ENCODE measurements around the gene SLC41A3. TPM values are rescaled to one million over a fixed set of nuclear protein-coding genes. Genes with fewer than 3 reads are reported as not detected.

Gene SLC41A3
- polyA plus RNA-seq, 3 donors, result 2.8 to 18.2 (median 13.6) TPM

DNA sequence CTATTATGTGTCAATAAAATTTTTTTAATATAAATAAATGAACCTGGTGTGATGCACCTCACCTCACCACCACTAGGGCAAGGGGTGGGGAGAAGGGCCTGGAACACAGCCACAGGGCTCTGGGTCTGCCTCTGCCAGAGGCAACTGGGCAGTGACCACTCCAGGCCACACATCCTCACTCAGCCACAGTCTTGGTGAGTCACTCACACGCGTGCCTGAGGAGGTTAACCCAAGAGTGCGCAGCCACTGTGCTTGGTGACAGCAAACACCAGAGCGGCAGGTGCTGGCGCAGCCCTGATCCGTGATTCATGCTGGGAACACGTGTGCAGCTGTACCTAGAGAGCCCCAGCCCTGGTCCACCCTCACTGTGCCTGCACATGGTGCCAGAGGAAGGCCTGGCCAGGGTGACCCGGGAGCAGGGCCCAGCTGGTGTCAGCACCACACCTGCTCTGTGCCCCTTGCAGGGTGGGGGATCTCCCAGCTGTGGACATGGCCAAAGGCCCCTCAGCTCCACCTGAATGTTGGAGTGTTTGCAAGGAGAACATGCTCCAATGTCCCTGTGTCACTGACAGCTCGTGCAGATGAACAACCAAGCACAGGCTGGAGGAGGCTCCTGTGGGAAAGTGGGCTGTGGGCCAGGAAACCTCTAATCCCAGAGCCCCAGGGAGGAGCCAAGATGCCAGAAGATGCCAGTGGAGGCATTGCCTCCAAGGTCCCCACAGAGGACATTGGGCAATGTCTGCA lies 2.1 kb downstream of the SLC41A3 start:
- Histone ChIP-seq H4K20me1 (ENCODE audit: insufficient read depth, low read length) (no peaks in the 10 kb centered on the region), H3K27ac (ENCODE audit: low read depth in 1 of 2, low read length in 2 of 2) (no peak overlapping the region), H3K4me1 (ENCODE audit: control insufficient read depth in 1 of 2, insufficient read depth in 2 of 2, low read length in 2 of 2) (peaks cover 10 to 13% of the 10 kb centered on the region in 2 donors), H3K4me3 (replicated peaks in 1 of 3; ENCODE audit: low read depth in 2 of 3, low read length in 3 of 3) (no peak overlapping the region), H3K9me3 (replicated peaks in 1 of 2; ENCODE audit: control insufficient read depth in 1 of 2, insufficient read depth in 1 of 2, low read length in 2 of 2) (no peaks in the 10 kb centered on the region), H3K9ac (ENCODE audit: insufficient read depth, low read length, poor library complexity, severe bottlenecking) (no peak overlapping the region), H2AFZ (ENCODE audit: insufficient read depth, low read depth, low read length, poor library complexity, severe bottlenecking) (no peak overlapping the region), H3K4me2 (replicated peaks; ENCODE audit: extremely low read depth, low read length, poor library complexity, severe bottlenecking) (no peak overlapping the region), H3K79me2 (ENCODE audit: insufficient read depth, low read length) (no peaks in the 10 kb centered on the region), H3K27me3 (ENCODE audit: control insufficient read depth in 2 of 2, insufficient read depth in 2 of 2, low read length in 2 of 2) (peaks cover 0 to 2% of the 10 kb centered on the region in 2 donors), H3K36me3 (replicated peaks in 1 of 2; ENCODE audit: control insufficient read depth in 1 of 2, insufficient read depth in 2 of 2, low read length in 2 of 2) (no peaks in the 10 kb centered on the region)
- Mint-ChIP-seq H3K36me3 (no peaks in the 10 kb centered on the region), H3K4me3 (no peak overlapping the region), H3K9me3 (peaks cover 0 to 8% (median 2%) of the 10 kb centered on the region in 7 donors), H3K27me3 (ENCODE audit: low read depth in 3 of 3) (peaks cover 2 to 9% (median 7%) of the 10 kb centered on the region in 3 donors), H3K4me1 (peaks cover 13% of the 10 kb centered on the region), H3K27ac (no peak overlapping the region)
- TF ChIP-seq, protein P1, sequence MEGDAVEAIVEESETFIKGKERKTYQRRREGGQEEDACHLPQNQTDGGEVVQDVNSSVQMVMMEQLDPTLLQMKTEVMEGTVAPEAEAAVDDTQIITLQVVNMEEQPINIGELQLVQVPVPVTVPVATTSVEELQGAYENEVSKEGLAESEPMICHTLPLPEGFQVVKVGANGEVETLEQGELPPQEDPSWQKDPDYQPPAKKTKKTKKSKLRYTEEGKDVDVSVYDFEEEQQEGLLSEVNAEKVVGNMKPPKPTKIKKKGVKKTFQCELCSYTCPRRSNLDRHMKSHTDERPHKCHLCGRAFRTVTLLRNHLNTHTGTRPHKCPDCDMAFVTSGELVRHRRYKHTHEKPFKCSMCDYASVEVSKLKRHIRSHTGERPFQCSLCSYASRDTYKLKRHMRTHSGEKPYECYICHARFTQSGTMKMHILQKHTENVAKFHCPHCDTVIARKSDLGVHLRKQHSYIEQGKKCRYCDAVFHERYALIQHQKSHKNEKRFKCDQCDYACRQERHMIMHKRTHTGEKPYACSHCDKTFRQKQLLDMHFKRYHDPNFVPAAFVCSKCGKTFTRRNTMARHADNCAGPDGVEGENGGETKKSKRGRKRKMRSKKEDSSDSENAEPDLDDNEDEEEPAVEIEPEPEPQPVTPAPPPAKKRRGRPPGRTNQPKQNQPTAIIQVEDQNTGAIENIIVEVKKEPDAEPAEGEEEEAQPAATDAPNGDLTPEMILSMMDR (IDR thresholded peaks at IDR 0.05), result peak; percentile 25
- WGBS (ENCODE audit: insufficient coverage), result 87% methylated on average over 9 of the region's 9 CpGs
- intact Hi-C loops (cut with micrococcal nuclease), result no loop called here
- peak in 2 of 3 donors; percentile 12 to 14 for DNase-seq

DNA sequence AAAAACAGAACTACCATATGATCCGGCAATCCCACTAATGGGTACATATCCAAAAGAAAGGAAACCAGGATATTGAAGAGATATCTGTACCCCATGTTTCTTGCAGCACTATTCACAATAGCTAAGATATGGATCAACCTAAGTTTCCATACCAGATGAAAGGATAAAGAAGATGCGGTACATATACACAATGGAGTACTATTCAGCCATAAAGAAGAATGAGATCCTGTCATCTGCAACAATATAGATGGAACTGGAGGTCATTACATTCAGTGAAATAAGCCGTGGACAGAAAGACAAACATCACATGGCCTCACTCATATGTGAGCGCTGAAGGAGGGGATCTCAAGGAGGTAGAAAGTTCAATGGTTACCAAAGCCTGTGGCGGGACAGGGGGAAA lies 3.0 kb downstream of the SLC41A3 start:
- Histone ChIP-seq H3K4me3 (replicated peaks in 1 of 3; ENCODE audit: low read depth in 2 of 3, low read length in 3 of 3) (no peak overlapping the region), H3K4me1 (ENCODE audit: control insufficient read depth in 1 of 2, insufficient read depth in 2 of 2, low read length in 2 of 2) (peaks cover 10 to 13% of the 10 kb centered on the region in 2 donors), H3K9ac (ENCODE audit: insufficient read depth, low read length, poor library complexity, severe bottlenecking) (no peak overlapping the region), H3K27me3 (ENCODE audit: control insufficient read depth in 2 of 2, insufficient read depth in 2 of 2, low read length in 2 of 2) (peaks cover 0 to 2% of the 10 kb centered on the region in 2 donors), H3K36me3 (replicated peaks in 1 of 2; ENCODE audit: control insufficient read depth in 1 of 2, insufficient read depth in 2 of 2, low read length in 2 of 2) (no peaks in the 10 kb centered on the region), H3K4me2 (replicated peaks; ENCODE audit: extremely low read depth, low read length, poor library complexity, severe bottlenecking) (no peak overlapping the region), H3K9me3 (replicated peaks in 1 of 2; ENCODE audit: control insufficient read depth in 1 of 2, insufficient read depth in 1 of 2, low read length in 2 of 2) (no peaks in the 10 kb centered on the region), H3K79me2 (ENCODE audit: insufficient read depth, low read length) (no peaks in the 10 kb centered on the region), H2AFZ (ENCODE audit: insufficient read depth, low read depth, low read length, poor library complexity, severe bottlenecking) (no peak overlapping the region), H3K27ac (ENCODE audit: low read depth in 1 of 2, low read length in 2 of 2) (no peak overlapping the region), H4K20me1 (ENCODE audit: insufficient read depth, low read length) (no peaks in the 10 kb centered on the region)
- TF ChIP-seq, protein P1 (IDR thresholded peaks at IDR 0.05), result no peak
- H3K4me1 Mint-ChIP-seq, result peaks cover 13% of the 10 kb centered on the region
- H3K27ac Mint-ChIP-seq, result no peak overlapping the region
- H3K27me3 Mint-ChIP-seq (ENCODE audit: low read depth in 3 of 3), result peaks cover 2 to 9% (median 7%) of the 10 kb centered on the region in 3 donors
- H3K4me3 Mint-ChIP-seq, result no peak overlapping the region
- intact Hi-C loops (cut with micrococcal nuclease), result no loop called here
- H3K9me3 Mint-ChIP-seq, result peaks cover 0 to 8% (median 2%) of the 10 kb centered on the region in 7 donors
- whole genome bisulfite sequencing (ENCODE audit: insufficient coverage), result 100% methylated on average over 1 of the region's 5 CpGs
- DNase-seq, result no peak
- no peaks in the 10 kb centered on the region for H3K36me3 Mint-ChIP-seq
